Measurements from ENCODE around the gene ZSWIM1. TPM values are rescaled to one million over a fixed set of nuclear protein-coding genes. Genes with fewer than 3 reads are reported as not detected.

The ZSWIM1 gene
- total and polyA plus RNA-seq, 2 of the 13 experiments (the other 11 are each of a cell fraction or from before 2014, with no cell fraction given), result 9.5 to 11.7 TPM

GRCh38 chr20:45911486-45912343 is 30.7 kb downstream of the ZSWIM1 start, which contains the start of gene PLTP (continued):
- TF ChIP-seq ZNF614 (CRISPR knock-in tag; IDR thresholded peaks at IDR 0.05; ENCODE audit: borderline replicate concordance), result no peak
- no peak for TF ChIP-seq NCOA2 (CRISPR knock-in tag; IDR thresholded peaks at IDR 0.05)
- TF ChIP-seq ZNF543 (CRISPR knock-in tag; IDR thresholded peaks at IDR 0.05), result 0 out of 2 replicates have a peak, but pooled peaks have one; percentile 23
- no peak for TF ChIP-seq NFAT5 (CRISPR knock-in tag; IDR thresholded peaks at IDR 0.05)
- no peak for TF ChIP-seq FOSL2 (CRISPR knock-in tag; IDR thresholded peaks at IDR 0.05)
- TF ChIP-seq PCBP1 (IDR thresholded peaks at IDR 0.05; ENCODE audit: borderline replicate concordance, low read depth, low read length), result no peak
- peak; percentile 67; the same call in 1 of the 2 replicates for TF ChIP-seq ZNF263 (CRISPR knock-in tag; IDR thresholded peaks at IDR 0.05)
- peak; percentile 55 for TF ChIP-seq PHF8 (CRISPR knock-in tag; IDR thresholded peaks at IDR 0.05)
- no peak for TF ChIP-seq SNAI1 (CRISPR knock-in tag; IDR thresholded peaks at IDR 0.05; ENCODE audit: borderline replicate concordance)
- no peak; the same call in 1 of the 2 replicates for TF ChIP-seq ZNF782 (CRISPR knock-in tag; IDR thresholded peaks at IDR 0.05; ENCODE audit: borderline replicate concordance)
- no peak for TF ChIP-seq HNF1B (CRISPR knock-in tag; IDR thresholded peaks at IDR 0.05)
- TF ChIP-seq ZBTB2 (CRISPR knock-in tag; IDR thresholded peaks at IDR 0.05; ENCODE audit: low read depth), result 0 out of 2 replicates have a peak, but pooled peaks have one; percentile 37
- TF ChIP-seq ATM (IDR thresholded peaks at IDR 0.05; ENCODE audit: borderline replicate concordance), result no peak
- no peak for TF ChIP-seq MBD4 (IDR thresholded peaks at IDR 0.05; ENCODE audit: borderline replicate concordance, low read length)
- peak; percentile 58; the same call in 1 of the 2 replicates for TF ChIP-seq ZBTB7A (CRISPR knock-in tag; IDR thresholded peaks at IDR 0.05)
- TF ChIP-seq ZFP82 (CRISPR knock-in tag; IDR thresholded peaks at IDR 0.05; ENCODE audit: borderline replicate concordance), result no peak
- TF ChIP-seq ZNF616 (CRISPR knock-in tag; IDR thresholded peaks at IDR 0.05; ENCODE audit: low read depth), result no peak
- no peak for TF ChIP-seq ZNF207 (IDR thresholded peaks at IDR 0.05; ENCODE audit: borderline replicate concordance)
